ENCODE data around the gene ZFAND6. TPM values are rescaled to one million over a fixed set of nuclear protein-coding genes. Genes with fewer than 3 reads are reported as not detected.

Gene ZFAND6
- total and polyA plus RNA-seq, 2 donors: 81.9 to 97.8 TPM

Other genes with a start within 250 kb of the ZFAND6 start
- gene MTHFS, start 162.7 kb upstream of the ZFAND6 start, total RNA-seq: 25.2 TPM
- gene MTHFS, start 162.7 kb upstream of the ZFAND6 start, polyA plus RNA-seq: 67.3 TPM
- gene BCL2A1, start 88.5 kb upstream of the ZFAND6 start, total RNA-seq: 30.5 TPM
- gene BCL2A1, start 88.5 kb upstream of the ZFAND6 start, polyA plus RNA-seq: 25.5 TPM
- gene FAH, start 93.3 kb downstream of the ZFAND6 start, total RNA-seq: 11.5 TPM
- 18.3 TPM for gene FAH, start 93.3 kb downstream of the ZFAND6 start, polyA plus RNA-seq
- 0.05 TPM for gene CTXND1, start 192.5 kb downstream of the ZFAND6 start, total RNA-seq
- 0.07 TPM for gene CTXND1, start 192.5 kb downstream of the ZFAND6 start, polyA plus RNA-seq

Measured in thymus (tissue), 2 donors.